Epithelial cell of proximal tubule (primary cell): ENCODE measurements around the gene SIDT1. TPM values are rescaled to one million over a fixed set of nuclear protein-coding genes. Genes with fewer than 3 reads are reported as not detected.

Experiments used
- DNase-seq: peaks from one replicate; pipeline ENCODE4 v3.0.0-alpha.2; 2011; ENCODE audit warnings: low read depth
- H3K4me3 ChIP-seq: 2 replicates; pipeline ENCODE4 v1.5.1; 2011; ENCODE audit warnings: low read depth, mild to moderate bottlenecking, low read length
- CTCF ChIP-seq: conservative IDR thresholded peaks from 2 replicates; pipeline ENCODE4 v1.5.1; 2012; ENCODE audit warnings: low read depth, mild to moderate bottlenecking, low read length
- total RNA-seq: library from RNA; depleted of rRNA; stranded (reverse); fragments of >200 nt; gene quantifications from 2 replicates; pipeline ENCODE4 v1.2.3, GENCODE V29; 2015

The SIDT1 gene
- total RNA-seq, 1 donor from 2014 or later: not detected

- H3K4me3 ChIP-seq: no peak overlapping the region
- no peak for TF ChIP-seq CTCF
- DNase-seq: no peak
Measured at GRCh38 chr3:113541519-113541918, 9.2 kb downstream of the SIDT1 start.

GRCh38 chr3:113545594-113545993, 13.2 kb downstream of the SIDT1 start:
- no peak for DNase-seq
- TF ChIP-seq CTCF: no peak
- no peak overlapping the region for H3K4me3 ChIP-seq

GRCh38 chr3:113546414-113546893, 14.1 kb downstream of the SIDT1 start:
- DNase-seq: no peak
- no peak for TF ChIP-seq CTCF

GRCh38 chr3:113548501-113548900, 16.1 kb downstream of the SIDT1 start:
- TF ChIP-seq CTCF: no peak
- DNase-seq: no peak
- H3K4me3 ChIP-seq: no peak overlapping the region

More at GRCh38 chr3:113546414-113546893, 14.1 kb downstream of the SIDT1 start:
- H3K4me3 ChIP-seq: no peak overlapping the region

- no peak for TF ChIP-seq CTCF
Measured at GRCh38 chr3:113551820-113552219, 19.5 kb downstream of the SIDT1 start.

GRCh38 chr3:113552851-113553250, 20.5 kb downstream of the SIDT1 start:
- peak; percentile 14 for TF ChIP-seq CTCF
- no peak overlapping the region for H3K4me3 ChIP-seq
- no peak for DNase-seq

More at GRCh38 chr3:113551820-113552219, 19.5 kb downstream of the SIDT1 start:
- no peak for DNase-seq
- no peak overlapping the region for H3K4me3 ChIP-seq

GRCh38 chr3:113555138-113555537, 22.8 kb downstream of the SIDT1 start:
- H3K4me3 ChIP-seq: no peak overlapping the region
- DNase-seq: no peak
- no peak for TF ChIP-seq CTCF
